GM21528 (cell line): ENCODE data around the gene XKR3.
"Not testable (repeated sequence)": the region's sequence is repeated elsewhere in the genome, so short reads cannot be mapped to it uniquely, and the experiment has no call there.

ENCODE experiments used
- ATAC-seq: cut with Tn5 transposase; IDR thresholded peaks from one replicate; pipeline ENCODE4 v1.9.1; 2021; ENCODE audit warnings: mild to moderate bottlenecking, moderate library complexity; ENCODE audit not compliant: unreplicated experiment, low FRiP score

XKR3 gene

GRCh38 chr22:16749282-16749681, 75.9 kb downstream of the XKR3 start:
- not testable (repeated sequence) for ATAC-seq

- ATAC-seq: not testable (repeated sequence)
Observed at GRCh38 chr22:16748160-16748929, 76.9 kb downstream of the XKR3 start.

GRCh38 chr22:16747266-16748159, 77.7 kb downstream of the XKR3 start:
- not testable (repeated sequence) for ATAC-seq

GRCh38 chr22:16734271-16734670, 90.9 kb downstream of the XKR3 start:
- ATAC-seq: not testable (repeated sequence)
